ENCODE results near the gene SIX5. TPM values are rescaled to one million over a fixed set of nuclear protein-coding genes. Genes with fewer than 3 reads are reported as not detected.

Gene SIX5
- 4.1 and 4.6 TPM in 2 replicates for total RNA-seq

DNA sequence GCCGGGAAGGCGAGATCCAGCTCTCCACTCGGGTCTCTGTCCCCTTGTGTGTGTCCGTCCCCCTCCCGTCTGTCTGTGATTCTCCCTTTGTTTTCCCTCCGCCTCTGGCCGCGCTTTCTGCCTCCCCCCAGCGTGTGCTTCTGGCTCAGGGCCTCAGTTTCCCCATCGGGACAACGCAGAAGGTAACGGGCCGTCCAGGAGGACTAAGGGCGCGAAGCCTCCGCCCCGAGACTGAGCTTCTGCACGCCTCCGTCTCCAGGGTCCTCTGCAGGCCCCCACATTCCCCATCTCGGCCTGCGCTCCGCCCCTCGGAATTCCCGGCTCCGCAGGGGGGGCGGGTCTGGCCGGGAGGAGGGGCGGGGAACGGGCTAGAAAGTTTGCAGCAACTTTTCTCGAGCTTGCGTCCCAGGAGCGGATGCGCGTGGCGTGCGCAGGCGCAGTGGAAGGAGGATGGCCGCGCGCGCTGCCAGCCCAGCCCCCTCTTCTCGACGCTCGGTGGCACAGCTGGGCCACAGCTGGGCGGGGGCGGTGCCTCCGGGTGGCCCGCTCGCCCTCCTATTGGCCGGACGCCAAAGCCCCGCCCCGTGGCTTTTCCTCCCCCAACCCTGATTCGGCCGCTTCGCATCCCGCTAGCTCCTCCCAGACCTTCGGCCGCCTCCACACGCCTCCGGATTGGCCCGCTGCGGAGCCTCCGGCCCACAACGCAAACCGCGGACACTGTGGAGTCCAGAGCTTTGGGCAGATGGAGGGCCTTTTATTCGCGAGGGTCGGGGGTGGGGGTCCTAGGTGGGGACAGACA, at the start of gene SIX5:
Gene SIX5 (minus strand): TSS at position 269 of the 799 bp plus-strand sequence. CDS start 408 bp downstream, outside the sequence.

GRCh38 chr19:45814851-45815480, 45.9 kb upstream of the SIX5 start, which contains the start of gene RSPH6A:
TSS of gene RSPH6A (minus strand) at chr19:45815308. CDS start at chr19:45815176, 132 bp downstream.

DNA sequence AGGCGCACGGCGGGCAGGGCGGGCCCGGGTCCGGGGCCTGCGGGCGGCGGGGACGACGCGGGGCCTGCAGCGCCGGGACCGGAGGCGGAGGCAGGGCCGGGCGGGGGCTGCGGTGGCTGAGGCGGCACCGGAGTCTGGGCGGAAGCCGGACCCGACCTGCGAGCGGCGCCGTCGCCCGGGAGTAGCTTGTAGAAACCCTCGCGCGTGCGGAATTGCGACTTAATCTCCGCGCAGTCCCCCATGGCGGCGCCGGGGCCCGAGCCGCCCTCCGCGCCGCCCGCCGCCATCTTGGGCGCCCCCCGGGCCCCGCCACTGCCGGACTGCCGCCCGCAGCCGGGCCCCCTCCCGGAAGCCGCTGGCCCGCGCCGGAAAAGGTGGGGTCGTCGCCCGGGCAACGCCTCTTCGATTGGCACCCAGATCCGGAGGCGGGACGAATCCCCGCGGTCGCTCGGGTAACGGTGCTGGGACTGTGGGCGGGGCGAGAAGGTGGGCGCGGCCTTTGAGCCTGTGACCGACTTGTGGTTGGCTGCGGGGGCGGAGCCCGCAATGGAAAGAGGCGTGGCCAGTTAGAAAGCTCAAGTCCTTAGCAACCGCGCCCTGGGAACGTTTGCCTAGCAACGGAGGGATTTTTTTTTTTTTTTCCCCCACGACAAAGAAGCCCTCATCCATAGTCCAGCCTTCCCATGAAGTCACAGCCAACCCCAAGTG, 23.6 kb upstream of the SIX5 start, which contains the start of gene DMWD:
Gene DMWD (minus strand): TSS at position 376 of the 708 bp plus-strand sequence. CDS start 89 bp downstream, at position 287.

DNA sequence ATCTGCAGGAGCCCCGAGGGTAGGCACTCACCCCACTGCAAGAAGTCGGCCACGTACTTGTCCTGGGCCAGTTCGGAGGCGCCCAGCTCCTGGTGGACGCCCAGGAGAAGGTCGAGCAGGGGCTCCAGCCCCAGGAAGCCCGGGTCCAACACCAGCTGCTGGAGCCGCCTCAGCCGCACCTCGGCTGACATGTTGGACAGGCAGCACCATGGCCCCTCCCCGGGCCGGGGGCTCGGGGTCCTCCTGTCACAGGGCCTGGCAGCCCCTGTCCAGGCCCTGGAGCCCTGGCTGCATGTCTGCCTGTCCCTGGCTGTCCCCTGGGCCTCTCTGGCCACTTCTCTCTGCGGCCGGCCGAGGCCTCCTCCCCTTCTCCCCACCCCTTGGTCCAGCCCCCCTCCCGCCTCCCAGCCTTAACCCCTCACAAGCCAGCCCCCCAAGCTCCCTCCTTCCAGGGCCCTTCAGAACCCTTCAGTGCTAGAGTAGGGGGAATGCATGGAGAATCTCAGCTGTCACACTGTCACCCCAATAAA, 13.2 kb upstream of the SIX5 start, which contains the start of gene DMPK:
Gene DMPK (minus strand): TSS at position 329 of the 530 bp plus-strand sequence. CDS start 138 bp downstream, at position 191.

DNA sequence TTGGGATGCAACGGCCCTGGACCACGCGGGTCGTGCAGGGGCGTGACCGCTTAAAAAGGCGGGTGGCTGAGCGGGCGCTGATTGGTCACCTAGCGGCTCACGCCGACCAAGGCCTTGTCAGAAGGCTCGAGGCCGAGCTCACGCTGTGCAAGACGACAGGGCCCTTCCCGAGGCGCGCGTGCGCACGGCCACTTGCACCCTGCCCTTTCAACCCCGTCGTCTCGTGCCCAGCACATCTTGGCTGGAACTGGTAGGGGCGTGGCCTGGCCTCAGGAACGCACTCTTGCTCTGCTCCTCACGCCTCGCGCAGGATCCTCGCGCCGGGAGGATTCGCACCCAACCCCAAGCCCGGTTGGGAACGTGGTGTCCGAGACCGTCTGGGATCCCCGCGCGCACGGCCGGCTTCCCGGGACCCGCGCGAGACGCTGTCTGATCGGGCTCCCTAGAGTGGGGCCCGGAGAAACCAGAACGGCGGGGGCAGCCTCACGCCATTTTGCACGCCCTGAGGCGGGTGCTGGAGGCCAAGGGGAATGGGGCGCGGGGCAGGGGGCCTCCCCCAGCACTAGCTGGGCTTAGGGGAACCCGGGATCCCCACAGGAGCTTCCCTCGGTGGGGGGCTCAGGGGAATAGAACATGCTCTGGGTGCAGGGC, 35.8 kb downstream of the SIX5 start, which contains the start of gene MEIOSIN:
Gene MEIOSIN (plus strand): TSS at position 280 of the 651 bp plus-strand sequence. CDS start 1,938 bp downstream, outside the sequence.

GRCh38 chr19:45730368-45731288, 38.4 kb downstream of the SIX5 start, which contains the start of gene FBXO46:
TSS of gene FBXO46 (minus strand) at chr19:45730896. CDS start at chr19:45713495, 17,401 bp downstream.

Other genes with a start within 250 kb of the SIX5 start
- 4.9 and 5.2 TPM in 2 replicates for gene OPA3, start 184.4 kb downstream of the SIX5 start, total RNA-seq
- 0.86 and 1.3 TPM in 2 replicates for gene GPR4, start 167.0 kb downstream of the SIX5 start, total RNA-seq
- 12.8 and 15.8 TPM in 2 replicates for gene EML2, start 129.9 kb downstream of the SIX5 start, total RNA-seq
- under 0.01 TPM in 2 replicates for gene GIPR, start 101.0 kb downstream of the SIX5 start, total RNA-seq
- 272 and 414 TPM in 2 replicates for gene SNRPD2, start 77.3 kb downstream of the SIX5 start, total RNA-seq
- gene QPCTL, start 76.6 kb downstream of the SIX5 start, total RNA-seq, result 5.2 and 8.1 TPM in 2 replicates
- gene FBXO46, start 38.4 kb downstream of the SIX5 start, total RNA-seq, result 3.5 and 4.8 TPM in 2 replicates
- gene MEIOSIN, start 35.8 kb downstream of the SIX5 start, total RNA-seq, result not detected in 2 replicates
- 5.6 and 6.1 TPM in 2 replicates for gene DMPK, start 13.2 kb upstream of the SIX5 start, total RNA-seq
- gene DMWD, start 23.6 kb upstream of the SIX5 start, total RNA-seq, result 19.3 and 21.1 TPM in 2 replicates
- under 0.01 and 0.11 TPM in 2 replicates for gene RSPH6A, start 46.1 kb upstream of the SIX5 start, total RNA-seq
- 24.0 and 24.1 TPM in 2 replicates for gene SYMPK, start 93.9 kb upstream of the SIX5 start, total RNA-seq
- 0.09 TPM in 1 of 2 replicates, not detected in the other for gene FOXA3, start 95.1 kb upstream of the SIX5 start, total RNA-seq
- gene IRF2BP1, start 116.9 kb upstream of the SIX5 start, total RNA-seq, result 16.6 and 18.0 TPM in 2 replicates
- 0.76 and 0.86 TPM in 2 replicates for gene MYPOP, start 133.4 kb upstream of the SIX5 start, total RNA-seq
- gene NANOS2, start 145.5 kb upstream of the SIX5 start, total RNA-seq, result not detected in 2 replicates
- 3.7 and 6.4 TPM in 2 replicates for gene NOVA2, start 204.6 kb upstream of the SIX5 start, total RNA-seq
- 3.6 and 5.6 TPM in 2 replicates for gene CCDC61, start 226.2 kb upstream of the SIX5 start, total RNA-seq

Data from dermis lymphatic vessel endothelial cell (primary cell).